COLO829 (cell line): ENCODE measurements around the gene CTNNBL1.
A peak's percentile ranks its signal among the peaks of the same experiment; 100 is the strongest.

Experiments used
- DNase-seq: peaks from one replicate; pipeline ENCODE4 v3.0.0; 2012; ENCODE audit warnings: low spot score

Gene CTNNBL1

GRCh38 chr20:37777012-37777950 lies 83.5 kb downstream of the CTNNBL1 start:
- no peak for DNase-seq

- DNase-seq, result no peak
Measured at GRCh38 chr20:37777988-37778659, 84.3 kb downstream of the CTNNBL1 start.

GRCh38 chr20:37781626-37782025 lies 87.8 kb downstream of the CTNNBL1 start:
- no peak for DNase-seq

GRCh38 chr20:37786043-37786442 lies 92.2 kb downstream of the CTNNBL1 start:
- DNase-seq, result no peak

GRCh38 chr20:37789408-37789807 lies 95.6 kb downstream of the CTNNBL1 start:
- DNase-seq, result peak; percentile 72

- DNase-seq, result no peak
Measured at GRCh38 chr20:37790900-37791299, 97.1 kb downstream of the CTNNBL1 start.

- DNase-seq, result no peak
Measured at GRCh38 chr20:37796121-37796520, 102.3 kb downstream of the CTNNBL1 start.

GRCh38 chr20:37796733-37797132 lies 102.9 kb downstream of the CTNNBL1 start:
- no peak for DNase-seq

GRCh38 chr20:37797669-37798175 lies 103.9 kb downstream of the CTNNBL1 start:
- no peak for DNase-seq

- DNase-seq, result no peak
Measured at GRCh38 chr20:37798312-37798711, 104.5 kb downstream of the CTNNBL1 start.

GRCh38 chr20:37800618-37801017 lies 106.8 kb downstream of the CTNNBL1 start:
- DNase-seq, result no peak

- DNase-seq, result no peak
Measured at GRCh38 chr20:37801921-37802320, 108.1 kb downstream of the CTNNBL1 start.

- no peak for DNase-seq
Measured at GRCh38 chr20:37803438-37804307, 109.8 kb downstream of the CTNNBL1 start.

GRCh38 chr20:37804584-37805566 lies 111.0 kb downstream of the CTNNBL1 start:
- no peak for DNase-seq

- no peak for DNase-seq
Measured at GRCh38 chr20:37807471-37808232, 113.8 kb downstream of the CTNNBL1 start.

- DNase-seq, result no peak
Measured at GRCh38 chr20:37808233-37809070, 114.6 kb downstream of the CTNNBL1 start.

GRCh38 chr20:37810027-37810426 lies 116.2 kb downstream of the CTNNBL1 start:
- no peak for DNase-seq

GRCh38 chr20:37816003-37816402 lies 122.2 kb downstream of the CTNNBL1 start:
- no peak for DNase-seq

GRCh38 chr20:37816726-37817125 lies 122.9 kb downstream of the CTNNBL1 start:
- no peak for DNase-seq
